ENCODE measurements around the gene ZBED6.

Gene ZBED6

GRCh38 chr1:203763505-203763904 is 31.9 kb upstream of the ZBED6 start:
- no peak overlapping the region for H3K4me3 ChIP-seq (ENCODE audit: low read depth, low read length)
- no peak for TF ChIP-seq CTCF (IDR thresholded peaks at IDR 0.05; ENCODE audit: low read depth, low read length)

- no peak for TF ChIP-seq CTCF (IDR thresholded peaks at IDR 0.05; ENCODE audit: low read depth, low read length)
- H3K4me3 ChIP-seq (ENCODE audit: low read depth, low read length), result no peak overlapping the region
These were observed 31.1 kb upstream of the ZBED6 start for GRCh38 chr1:203764105-203765028.

GRCh38 chr1:203765029-203765837 is 30.2 kb upstream of the ZBED6 start, which contains the start of gene LAX1:
Gene LAX1 (plus strand): TSS chr1:203765183. CDS start chr1:203765566, 383 bp downstream.
- no peak for TF ChIP-seq CTCF (IDR thresholded peaks at IDR 0.05; ENCODE audit: low read depth, low read length)
- H3K4me3 ChIP-seq (ENCODE audit: low read depth, low read length), result no peak within 1 kb of the TSS

GRCh38 chr1:203768256-203768655 is 27.2 kb upstream of the ZBED6 start:
- H3K4me3 ChIP-seq (ENCODE audit: low read depth, low read length), result no peak overlapping the region
- TF ChIP-seq CTCF (IDR thresholded peaks at IDR 0.05; ENCODE audit: low read depth, low read length), result no peak

- H3K4me3 ChIP-seq (ENCODE audit: low read depth, low read length), result no peak overlapping the region
- TF ChIP-seq CTCF (IDR thresholded peaks at IDR 0.05; ENCODE audit: low read depth, low read length), result no peak
These were observed 25.7 kb upstream of the ZBED6 start for GRCh38 chr1:203769505-203770343.

- H3K4me3 ChIP-seq (ENCODE audit: low read depth, low read length), result no peak overlapping the region
- no peak for TF ChIP-seq CTCF (IDR thresholded peaks at IDR 0.05; ENCODE audit: low read depth, low read length)
These were observed 23.5 kb upstream of the ZBED6 start for GRCh38 chr1:203771901-203772301.
